ENCODE results near the gene PLEKHG4B.
"Not testable (repeated sequence)": the region's sequence is repeated elsewhere in the genome, so short reads cannot be mapped to it uniquely, and the experiment has no call there.

Gene PLEKHG4B

DNA sequence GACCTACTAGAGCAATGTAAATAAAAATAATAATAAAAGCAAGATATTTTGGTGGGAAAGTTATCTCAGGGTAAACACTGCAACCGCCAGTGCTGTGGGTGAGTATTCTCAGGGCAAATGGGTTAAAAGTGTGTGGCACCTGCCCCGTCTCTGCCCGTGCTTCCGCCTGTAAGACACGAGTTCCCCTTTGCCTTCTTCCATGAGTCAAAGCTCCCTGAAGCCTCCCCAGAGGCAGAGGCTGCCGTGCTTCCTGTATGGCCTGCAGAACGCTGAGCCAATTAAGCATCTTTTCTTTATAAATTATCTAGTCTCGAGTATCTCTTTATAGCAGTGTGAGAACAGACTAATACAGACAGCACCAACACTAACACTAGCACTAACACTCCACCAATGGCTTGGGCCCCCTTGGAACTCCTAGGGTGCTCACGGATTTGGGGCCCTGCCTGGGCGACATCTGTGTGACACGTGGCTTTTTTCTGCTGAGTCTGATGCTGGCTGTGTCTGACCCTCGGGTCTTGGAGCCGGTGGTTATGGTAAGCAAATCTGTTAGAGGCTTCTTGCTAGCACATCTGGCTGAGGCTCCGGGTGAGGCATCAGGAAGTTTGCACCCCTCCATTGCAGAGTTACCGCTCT is 10.6 kb downstream of the PLEKHG4B start:
- Histone ChIP-seq H3K36me3 (replicated peaks) (no peaks in the 10 kb centered on the region), H3K4me3 (ENCODE audit: low read depth, low read length) (no peak overlapping the region), H3K27me3 (replicated peaks) (peaks cover 11% of the 10 kb centered on the region), H3K27ac (no peak overlapping the region)
- TF ChIP-seq, protein P1, sequence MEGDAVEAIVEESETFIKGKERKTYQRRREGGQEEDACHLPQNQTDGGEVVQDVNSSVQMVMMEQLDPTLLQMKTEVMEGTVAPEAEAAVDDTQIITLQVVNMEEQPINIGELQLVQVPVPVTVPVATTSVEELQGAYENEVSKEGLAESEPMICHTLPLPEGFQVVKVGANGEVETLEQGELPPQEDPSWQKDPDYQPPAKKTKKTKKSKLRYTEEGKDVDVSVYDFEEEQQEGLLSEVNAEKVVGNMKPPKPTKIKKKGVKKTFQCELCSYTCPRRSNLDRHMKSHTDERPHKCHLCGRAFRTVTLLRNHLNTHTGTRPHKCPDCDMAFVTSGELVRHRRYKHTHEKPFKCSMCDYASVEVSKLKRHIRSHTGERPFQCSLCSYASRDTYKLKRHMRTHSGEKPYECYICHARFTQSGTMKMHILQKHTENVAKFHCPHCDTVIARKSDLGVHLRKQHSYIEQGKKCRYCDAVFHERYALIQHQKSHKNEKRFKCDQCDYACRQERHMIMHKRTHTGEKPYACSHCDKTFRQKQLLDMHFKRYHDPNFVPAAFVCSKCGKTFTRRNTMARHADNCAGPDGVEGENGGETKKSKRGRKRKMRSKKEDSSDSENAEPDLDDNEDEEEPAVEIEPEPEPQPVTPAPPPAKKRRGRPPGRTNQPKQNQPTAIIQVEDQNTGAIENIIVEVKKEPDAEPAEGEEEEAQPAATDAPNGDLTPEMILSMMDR (IDR thresholded peaks at IDR 0.05; ENCODE audit: low read depth, low read length, missing control alignments), result no peak
- DNase-seq, result no peak
- in situ Hi-C loops (cut with HindIII; ENCODE audit: low pct_ligation_motif_present, low sequenced_read_pairs), result no loop called here

GRCh38 chr5:104106-104505 is 12.1 kb downstream of the PLEKHG4B start:
- DNase-seq; H3K4me3 ChIP-seq (ENCODE audit: low read depth, low read length); H3K36me3 ChIP-seq (replicated peaks); H3K27ac ChIP-seq; in situ Hi-C loops (cut with HindIII; ENCODE audit: low pct_ligation_motif_present, low sequenced_read_pairs): not testable (repeated sequence)
- peaks cover 11% of the 10 kb centered on the region for H3K27me3 ChIP-seq (replicated peaks)

- Histone ChIP-seq H3K27ac (no peak overlapping the region), H3K36me3 (replicated peaks) (no peaks in the 10 kb centered on the region), H3K4me3 (ENCODE audit: low read depth, low read length) (no peak overlapping the region), H3K27me3 (replicated peaks) (peaks cover 4% of the 10 kb centered on the region)
- TF ChIP-seq, protein P1 (IDR thresholded peaks at IDR 0.05; ENCODE audit: low read depth, low read length, missing control alignments), result no peak
- in situ Hi-C loops (cut with HindIII; ENCODE audit: low pct_ligation_motif_present, low sequenced_read_pairs), result no loop called here
- DNase-seq, result no peak
These were observed 12.9 kb downstream of the PLEKHG4B start for GRCh38 chr5:104778-105296.

DNA sequence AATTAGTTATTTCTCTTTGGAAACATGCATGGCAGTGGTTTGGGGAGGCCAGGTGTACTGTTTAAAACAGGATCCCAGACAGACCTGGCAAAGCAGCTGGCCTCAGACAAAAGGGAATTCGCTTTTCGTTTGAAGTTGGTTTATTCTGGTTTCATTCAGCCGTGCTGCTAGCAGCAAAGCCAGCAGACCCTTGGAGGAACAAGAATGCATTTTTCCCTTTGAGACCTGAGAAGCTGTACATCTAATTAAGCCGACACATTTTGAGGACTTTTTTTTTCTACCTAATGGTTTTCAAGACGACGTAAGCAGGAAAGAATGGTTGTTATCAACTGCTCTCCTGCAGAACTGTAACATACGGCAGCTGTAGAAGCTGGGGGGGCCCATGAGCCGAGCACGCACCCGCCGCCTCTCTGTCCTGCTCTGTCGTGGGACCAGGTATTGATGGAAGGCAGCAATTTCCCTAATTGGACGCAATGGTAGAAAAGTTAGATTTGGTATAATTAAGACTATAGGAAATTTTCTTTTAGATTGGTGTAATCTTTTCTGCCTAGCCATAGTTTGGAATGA is 13.6 kb downstream of the PLEKHG4B start:
- DNase-seq, result no peak
- Histone ChIP-seq H3K4me3 (ENCODE audit: low read depth, low read length) (no peak overlapping the region), H3K27ac (no peak overlapping the region), H3K27me3 (replicated peaks) (peaks cover 2% of the 10 kb centered on the region), H3K36me3 (replicated peaks) (no peaks in the 10 kb centered on the region)
- in situ Hi-C loops (cut with HindIII; ENCODE audit: low pct_ligation_motif_present, low sequenced_read_pairs), result no loop called here
- TF ChIP-seq, protein P1 (IDR thresholded peaks at IDR 0.05; ENCODE audit: low read depth, low read length, missing control alignments), result no peak

- Histone ChIP-seq H3K27ac (no peak overlapping the region), H3K27me3 (replicated peaks) (peaks cover 2% of the 10 kb centered on the region), H3K36me3 (replicated peaks) (no peaks in the 10 kb centered on the region), H3K4me3 (ENCODE audit: low read depth, low read length) (no peak overlapping the region)
- no peak for DNase-seq
- in situ Hi-C loops (cut with HindIII; ENCODE audit: low pct_ligation_motif_present, low sequenced_read_pairs), result no loop called here
- TF ChIP-seq, protein P1 (IDR thresholded peaks at IDR 0.05; ENCODE audit: low read depth, low read length, missing control alignments), result no peak
These were observed 14.6 kb downstream of the PLEKHG4B start for GRCh38 chr5:106587-106986.

DNA sequence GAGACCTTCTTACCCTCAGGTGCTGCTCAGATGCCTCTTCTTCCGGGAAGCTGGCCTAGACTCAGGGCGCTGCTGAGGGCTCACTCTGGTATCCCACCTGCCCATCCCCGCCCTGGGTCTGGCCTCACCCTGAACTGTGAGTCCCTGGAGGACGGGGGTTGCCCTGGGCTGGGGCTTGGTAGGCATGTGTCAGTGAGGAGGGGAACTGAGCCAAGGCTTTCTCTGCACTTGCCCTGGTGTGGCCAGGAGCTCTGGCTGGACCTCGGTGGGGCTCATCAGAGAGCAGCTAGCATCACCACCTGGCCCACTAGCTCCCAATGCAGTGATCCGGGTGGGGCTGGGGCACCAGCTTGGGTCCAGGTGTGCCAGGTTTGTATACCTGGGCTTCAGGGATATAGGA is 15.6 kb downstream of the PLEKHG4B start:
- DNase-seq, result no peak
- TF ChIP-seq, protein P1 (IDR thresholded peaks at IDR 0.05; ENCODE audit: low read depth, low read length, missing control alignments), result no peak
- H3K36me3 ChIP-seq (replicated peaks), result no peaks in the 10 kb centered on the region
- no peak overlapping the region for H3K27ac ChIP-seq
- no peak overlapping the region for H3K4me3 ChIP-seq (ENCODE audit: low read depth, low read length)
- in situ Hi-C loops (cut with HindIII; ENCODE audit: low pct_ligation_motif_present, low sequenced_read_pairs), result no loop called here
- H3K27me3 ChIP-seq (replicated peaks), result peaks cover 2% of the 10 kb centered on the region

All from brain microvascular endothelial cell (primary cell).